Fibroblast of skin of right biceps (primary cell): ENCODE measurements around the gene GPC2.
A peak's percentile ranks its signal among the peaks of the same experiment; 100 is the strongest.

Source experiments
- DNase-seq: peaks from one replicate; pipeline ENCODE4 v3.0.0-alpha.2; 2013

The GPC2 gene

DNA sequence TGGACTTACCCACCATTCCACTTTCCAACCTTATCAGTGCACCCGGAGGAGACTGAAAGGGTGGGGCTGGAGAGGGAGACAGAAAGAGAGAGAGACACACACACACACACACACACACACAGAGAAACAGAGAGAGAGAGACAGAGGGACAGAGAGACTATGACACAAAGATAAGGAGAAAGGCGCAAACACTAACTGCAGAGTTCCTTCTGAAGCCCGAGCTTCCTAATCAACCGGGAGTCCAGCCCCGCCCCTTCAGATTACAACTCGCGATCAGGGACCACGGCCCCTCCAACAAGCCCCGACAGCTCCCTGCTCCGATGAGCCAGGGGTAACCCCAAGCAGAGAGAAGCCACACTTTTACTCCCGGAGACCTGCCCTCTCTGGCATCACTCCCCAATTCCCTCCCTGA lies 9.3 kb downstream of the GPC2 start:
- no peak for DNase-seq

DNA sequence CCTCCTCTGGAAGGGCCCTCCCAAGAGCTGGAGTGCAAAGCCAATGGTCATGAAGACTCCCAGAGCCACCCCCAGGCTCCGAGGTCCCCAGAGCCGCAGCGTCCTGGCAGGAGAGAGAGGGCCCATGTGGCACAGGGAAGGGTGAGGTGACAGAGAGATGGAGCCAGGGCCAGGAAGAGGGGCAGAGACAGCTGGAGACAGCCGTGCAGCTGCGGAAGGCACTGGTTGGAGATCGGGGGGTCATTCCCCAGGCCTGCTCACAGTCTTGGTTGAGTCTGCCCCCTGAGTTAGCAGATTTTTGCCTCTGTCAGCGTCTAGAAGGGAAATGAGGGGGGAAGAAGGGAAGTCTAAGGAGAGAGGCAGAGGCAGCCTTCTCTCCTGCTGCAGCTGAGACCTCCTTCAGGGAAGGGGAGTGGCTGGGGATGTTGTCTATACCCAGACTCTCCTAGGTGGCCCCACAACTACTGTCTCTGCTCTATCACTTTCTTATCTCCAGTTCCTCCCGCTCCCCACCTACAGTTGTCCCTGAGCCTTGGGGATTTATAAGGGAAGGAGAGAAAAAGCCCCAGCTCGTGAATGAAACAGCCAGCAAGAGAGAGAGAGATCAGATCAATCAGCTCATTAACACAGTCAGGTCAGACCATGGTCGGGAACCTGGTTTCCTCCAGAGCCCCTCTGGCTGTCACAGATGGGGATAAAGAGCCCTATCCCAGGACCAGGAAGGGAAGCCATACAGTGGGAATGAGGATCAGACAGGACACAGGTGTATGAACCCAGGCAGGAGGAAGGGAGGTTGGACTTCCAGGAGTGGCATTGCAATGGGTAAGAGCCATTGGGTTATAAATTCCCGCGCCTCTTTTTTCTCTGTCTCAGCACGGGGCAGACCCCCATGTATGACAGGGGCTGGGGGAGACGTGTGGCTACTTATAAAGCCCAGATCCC lies 9.9 kb downstream of the GPC2 start:
- no peak for DNase-seq

- DNase-seq, result no peak
Measured at GRCh38 chr7:100166317-100166940, 10.8 kb downstream of the GPC2 start.

- no peak for DNase-seq
Measured at GRCh38 chr7:100163871-100164270, 13.3 kb downstream of the GPC2 start.

DNA sequence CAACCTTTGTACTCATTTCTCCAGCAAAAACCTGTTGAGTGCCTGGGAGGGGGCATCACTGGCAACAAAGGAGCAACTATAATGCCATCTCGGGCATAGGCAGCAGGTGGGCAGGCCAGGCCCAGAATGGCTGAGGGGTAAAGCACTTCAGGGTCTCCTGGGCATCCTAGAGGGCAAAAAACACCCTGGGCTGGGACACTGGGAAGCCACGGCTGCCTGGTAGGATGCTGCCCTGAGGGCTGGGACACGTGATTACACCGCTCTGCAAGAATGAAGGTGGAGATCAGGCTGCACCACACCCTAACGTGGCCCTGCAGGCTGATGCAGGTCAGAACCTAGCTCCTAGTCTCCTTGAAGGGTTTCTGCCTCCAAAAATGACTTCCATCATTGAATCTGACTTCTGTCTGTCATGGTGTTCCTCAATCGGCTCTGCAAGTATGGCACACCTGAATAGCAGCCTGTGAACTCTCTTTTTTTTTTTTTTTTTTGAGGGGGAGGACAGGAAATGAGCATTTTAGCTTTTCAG lies 14.1 kb downstream of the GPC2 start:
- no peak for DNase-seq

DNA sequence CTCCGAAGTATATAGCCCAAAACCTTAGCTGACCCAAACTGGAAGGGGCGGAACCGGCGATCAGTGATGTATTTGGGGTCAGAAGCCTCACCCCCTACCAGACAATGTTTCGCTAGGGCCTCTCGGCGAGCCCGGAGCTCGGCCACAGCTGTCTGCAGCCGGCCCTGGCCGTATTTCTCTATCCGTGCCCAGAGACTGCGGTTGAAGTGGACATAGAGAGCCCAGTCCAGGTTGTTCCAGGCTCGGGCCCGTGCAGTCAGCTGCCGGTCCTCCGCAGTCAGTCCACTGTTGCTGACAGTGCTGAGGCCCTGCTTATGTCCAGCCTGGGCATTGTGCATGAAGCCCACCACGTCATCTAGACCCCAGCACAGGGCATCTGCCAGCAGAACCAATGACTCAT lies 17.1 kb downstream of the GPC2 start:
- DNase-seq, result no peak

GRCh38 chr7:100159099-100159623 lies 18.0 kb downstream of the GPC2 start:
- peak; percentile 30 for DNase-seq

- peak; percentile 84 for DNase-seq
Measured at GRCh38 chr7:100158229-100159098, 18.7 kb downstream of the GPC2 start, which contains the start of gene TRAPPC14. Gene TRAPPC14, minus strand, starts transcription at chr7:100158723. Its CDS starts 224 bp downstream, at chr7:100158499.

- no peak for DNase-seq
Measured at GRCh38 chr7:100157334-100158228, 19.6 kb downstream of the GPC2 start.

GRCh38 chr7:100157069-100157333 lies 20.2 kb downstream of the GPC2 start:
- DNase-seq, result no peak

GRCh38 chr7:100156331-100157068 lies 20.7 kb downstream of the GPC2 start:
- DNase-seq, result no peak

- DNase-seq, result no peak
Measured at GRCh38 chr7:100155553-100156317, 21.4 kb downstream of the GPC2 start.

GRCh38 chr7:100154651-100155491 lies 22.3 kb downstream of the GPC2 start:
- no peak for DNase-seq

- no peak for DNase-seq
Measured at GRCh38 chr7:100153708-100154535, 23.3 kb downstream of the GPC2 start.

GRCh38 chr7:100152937-100153666 lies 24.1 kb downstream of the GPC2 start:
- no peak for DNase-seq

GRCh38 chr7:100152404-100152803 lies 24.8 kb downstream of the GPC2 start:
- no peak for DNase-seq

- DNase-seq, result peak; percentile 99
Measured at GRCh38 chr7:100148559-100149328, 28.4 kb downstream of the GPC2 start, which contains the start of gene LAMTOR4. Gene LAMTOR4, plus strand, starts transcription at chr7:100148918. Its CDS starts 55 bp downstream, at chr7:100148973.
